Embryonic facial prominence (tissue), 1 donor: ENCODE measurements around the gene RNF157.
"Not testable (repeated sequence)": the region's sequence is repeated elsewhere in the genome, so short reads cannot be mapped to it uniquely, and the experiment has no call there.

Experiments used
- DNase-seq: peaks from one replicate; pipeline ENCODE4 v3.0.0-alpha.2; 2016; ENCODE audit errors: extremely low spot score

Gene RNF157

DNA sequence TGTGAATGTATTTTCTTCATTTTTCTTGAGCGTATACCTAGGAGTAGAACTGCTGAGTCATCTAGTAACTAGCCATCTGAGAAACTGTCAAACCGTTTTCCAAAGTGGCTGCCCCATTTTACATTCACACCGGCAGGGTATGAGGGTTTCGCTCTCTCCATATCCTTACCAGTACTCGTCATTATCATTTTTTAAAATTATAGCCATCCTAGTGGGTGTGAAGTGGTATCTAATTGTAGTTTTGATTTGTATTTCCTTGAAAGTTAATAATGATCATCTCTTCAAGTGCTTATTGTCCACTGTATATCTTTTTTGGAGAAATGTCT lies 6.0 kb downstream of the RNF157 start:
- no peak for DNase-seq

DNA sequence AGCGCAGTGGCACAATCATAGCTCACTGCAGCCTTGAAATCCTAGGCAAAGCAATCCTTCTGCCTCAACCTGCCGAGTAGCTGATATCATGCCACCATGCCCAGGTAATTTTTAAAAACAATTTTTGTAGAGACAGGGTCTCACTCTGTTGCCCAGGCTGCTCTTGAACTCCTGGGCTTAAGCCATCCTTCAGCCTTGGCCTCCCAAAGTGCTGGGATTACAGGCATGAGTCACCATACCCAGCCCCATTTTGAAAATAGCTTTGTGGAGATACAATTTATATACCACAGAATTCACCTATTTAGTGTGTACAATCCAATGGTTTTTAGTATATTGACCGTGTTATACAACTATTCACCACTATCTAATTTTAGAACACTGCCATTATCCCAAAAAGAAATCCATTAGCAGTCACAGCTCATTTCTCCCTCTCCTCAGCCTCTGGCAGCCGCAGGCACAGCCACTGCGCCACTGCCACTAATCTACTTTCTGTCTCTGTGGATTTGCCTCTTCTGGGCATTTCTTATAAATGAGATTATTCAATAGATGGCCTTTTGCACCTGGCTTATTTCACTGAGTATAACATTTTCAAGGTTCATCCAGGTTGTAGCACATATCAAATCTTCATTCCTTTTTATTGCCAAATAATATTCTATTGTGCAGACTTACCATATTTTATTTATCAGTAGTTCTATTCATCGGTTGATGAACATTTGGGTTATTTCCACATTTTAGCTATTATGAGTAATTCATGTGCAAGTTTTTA lies 6.5 kb downstream of the RNF157 start:
- no peak for DNase-seq

DNA sequence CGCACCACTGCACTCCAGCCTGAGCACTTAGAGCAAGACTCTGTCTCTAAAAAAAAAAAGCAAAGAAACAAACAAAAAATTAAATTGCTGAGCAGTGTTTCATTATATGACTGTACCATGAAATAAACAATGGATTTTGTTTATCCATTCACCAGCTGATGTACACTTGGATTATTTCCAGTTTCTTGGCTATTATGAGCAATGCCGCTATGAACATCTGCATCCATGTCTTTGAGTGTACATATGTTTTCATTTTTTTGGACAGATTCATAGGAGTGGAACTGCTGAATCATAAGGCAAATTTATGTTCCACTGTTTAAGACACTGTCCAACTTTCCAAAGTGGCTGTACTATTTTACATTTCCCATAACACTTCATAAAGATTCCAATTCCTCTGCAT lies 8.0 kb downstream of the RNF157 start:
- DNase-seq = no peak

DNA sequence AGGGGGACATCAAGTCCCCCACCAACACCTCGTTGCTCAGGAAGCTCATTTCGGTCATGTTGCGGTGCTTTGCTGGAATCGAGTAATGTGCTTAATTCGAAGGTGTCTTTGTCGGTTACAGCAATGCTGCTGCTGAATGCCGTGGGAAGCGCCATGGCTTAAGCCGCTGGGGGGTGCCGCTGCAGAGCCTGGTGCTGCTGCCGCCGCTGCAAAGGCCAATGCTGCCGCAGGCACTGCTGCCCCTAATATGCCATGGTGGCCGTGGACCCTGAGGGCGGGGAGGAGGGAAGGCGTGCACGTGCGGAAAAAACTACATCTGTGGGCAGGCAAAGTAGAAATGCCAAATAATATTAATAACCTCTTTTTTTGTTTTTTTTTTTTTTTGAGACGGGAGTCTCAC lies 13.5 kb downstream of the RNF157 start:
- not testable (repeated sequence) for DNase-seq

DNA sequence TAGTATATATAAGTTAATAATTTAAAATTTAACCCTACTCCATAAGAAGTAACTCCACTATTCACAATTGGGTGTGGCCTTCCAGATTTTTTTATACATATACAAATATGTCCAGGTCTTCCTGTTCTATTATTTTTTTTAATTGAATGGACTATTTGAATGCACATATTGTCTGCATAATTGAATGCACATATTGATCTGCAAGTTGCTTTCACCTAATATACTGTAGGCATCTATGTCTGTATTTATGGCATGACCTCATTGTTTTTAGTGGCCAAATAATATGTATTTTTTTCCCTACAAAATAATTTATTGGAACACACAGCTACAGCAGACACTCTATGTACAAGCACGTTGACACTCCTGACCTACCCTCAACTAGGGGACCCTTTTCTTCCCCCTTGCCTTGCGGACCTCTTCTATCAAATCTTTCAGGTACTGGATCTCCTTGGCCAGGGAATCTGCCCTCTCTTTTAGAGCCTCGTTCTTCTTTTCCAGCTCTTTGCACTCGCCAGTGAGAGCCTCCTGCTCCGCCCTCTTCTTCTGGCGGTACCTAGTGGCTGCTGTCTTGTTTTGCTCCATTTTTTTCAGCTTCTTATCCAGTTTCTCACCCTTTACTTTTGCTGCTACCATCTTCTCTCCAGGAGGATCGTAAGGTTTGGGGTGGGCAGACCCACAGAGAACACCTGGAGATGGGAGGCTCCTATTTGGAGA lies 14.8 kb downstream of the RNF157 start:
- DNase-seq = not testable (repeated sequence)

DNA sequence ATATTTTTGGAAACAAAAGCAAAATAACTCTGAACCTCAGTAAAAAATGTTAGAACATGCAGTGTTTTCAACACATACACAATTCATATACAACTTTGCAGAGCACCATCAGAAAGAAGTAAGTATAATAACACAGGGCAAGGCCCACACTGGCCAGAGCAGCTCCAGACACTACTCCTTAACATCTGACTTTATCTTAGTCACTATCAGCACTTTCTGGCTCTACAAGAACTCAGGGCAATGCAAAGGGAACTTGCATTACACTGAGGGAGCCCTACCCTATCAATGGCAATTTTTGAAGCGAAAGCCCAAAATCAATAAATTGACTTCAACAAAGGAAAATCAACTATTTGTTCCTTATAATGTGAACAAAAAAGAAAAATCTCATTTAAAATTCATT lies 16.5 kb downstream of the RNF157 start:
- DNase-seq = no peak

DNA sequence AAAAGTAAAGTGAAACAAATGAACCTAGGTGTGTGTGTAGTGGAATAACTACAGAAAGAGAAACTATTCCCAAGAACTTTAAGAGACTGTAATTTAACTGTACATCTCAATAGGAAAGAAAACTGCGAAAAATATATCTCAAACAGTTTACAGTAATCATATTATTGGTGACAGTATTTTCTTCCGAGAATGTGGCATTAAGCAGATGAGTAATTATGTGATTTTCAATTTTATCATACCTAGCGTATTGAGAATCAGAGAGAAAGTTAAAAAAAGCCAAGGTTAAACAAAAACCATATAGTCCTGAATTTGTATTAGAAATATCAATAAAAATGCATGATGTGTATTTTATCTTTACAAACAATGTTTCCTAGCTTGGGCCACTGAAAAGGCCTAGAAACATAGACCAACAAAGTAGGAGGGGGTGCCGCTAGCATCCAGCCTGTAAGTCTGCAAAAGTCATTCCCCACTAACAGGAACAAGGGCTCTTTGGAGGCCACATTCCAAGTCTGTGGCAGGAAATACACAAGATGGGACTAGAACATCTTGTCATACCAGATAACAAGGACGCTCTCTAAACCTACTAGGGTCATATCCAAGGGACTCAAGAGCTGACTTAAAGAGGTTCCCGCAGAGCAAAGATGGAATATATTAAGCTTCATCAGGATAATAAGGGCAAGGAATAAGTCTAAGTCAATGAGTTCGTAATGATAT lies 20.5 kb downstream of the RNF157 start:
- DNase-seq = no peak

DNA sequence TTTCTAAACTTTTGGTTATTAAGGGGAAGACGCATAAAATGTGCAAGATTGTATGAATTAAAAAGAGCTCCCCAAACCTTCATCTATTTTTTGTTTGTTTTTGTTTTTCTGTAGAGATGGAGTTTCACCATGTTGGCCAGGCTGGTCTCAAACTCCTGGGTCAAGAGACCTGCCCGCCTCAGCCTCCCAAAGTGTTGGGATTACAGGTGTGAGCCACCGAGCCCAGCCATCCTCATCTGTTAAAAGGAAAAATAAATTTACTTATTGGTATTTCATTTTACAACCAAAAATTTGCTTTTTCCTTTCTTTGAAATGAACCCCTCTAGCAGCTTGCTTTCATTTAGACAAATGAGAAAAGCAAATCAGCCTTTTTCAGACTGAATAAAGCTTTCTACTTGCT lies 23.2 kb downstream of the RNF157 start:
- DNase-seq = no peak

DNA sequence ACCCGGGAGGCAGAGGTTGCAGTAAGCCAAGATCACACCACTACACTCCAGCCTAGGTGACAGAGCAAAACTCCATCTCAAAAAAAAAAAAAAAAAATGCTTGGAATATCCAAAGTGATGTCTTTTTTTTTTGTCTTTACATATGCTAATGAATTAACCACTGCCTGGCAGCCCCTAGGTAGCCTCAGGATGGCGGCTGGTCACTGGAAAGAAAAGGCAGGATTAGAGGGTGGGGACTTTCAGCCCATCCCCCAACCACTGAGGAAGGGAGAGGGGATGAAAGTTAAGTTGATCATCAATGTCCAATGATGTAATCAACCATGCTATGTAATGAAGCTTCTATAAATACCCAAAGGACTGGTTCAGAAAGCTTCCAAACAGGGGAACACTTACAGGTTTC lies 26.8 kb downstream of the RNF157 start:
- DNase-seq = no peak

DNA sequence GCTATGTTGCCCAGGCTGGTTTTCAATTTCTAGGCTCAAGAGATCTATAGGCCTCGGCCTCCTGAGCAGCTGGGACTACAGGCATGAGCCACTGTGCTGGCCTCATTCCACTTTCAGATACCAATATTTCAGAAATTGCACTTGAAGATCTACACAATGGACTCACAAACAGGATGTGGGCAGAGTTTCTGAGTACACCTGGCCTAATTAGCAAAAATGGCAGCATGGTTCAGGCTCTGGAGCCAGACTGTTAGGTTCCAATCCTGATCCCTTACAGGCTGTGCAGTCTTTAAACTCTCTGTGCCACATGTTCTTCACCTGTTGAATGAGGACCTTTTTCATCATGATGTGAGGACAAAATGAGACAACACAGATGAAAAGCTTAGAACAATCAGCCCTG lies 32.2 kb downstream of the RNF157 start:
- DNase-seq = no peak

DNA sequence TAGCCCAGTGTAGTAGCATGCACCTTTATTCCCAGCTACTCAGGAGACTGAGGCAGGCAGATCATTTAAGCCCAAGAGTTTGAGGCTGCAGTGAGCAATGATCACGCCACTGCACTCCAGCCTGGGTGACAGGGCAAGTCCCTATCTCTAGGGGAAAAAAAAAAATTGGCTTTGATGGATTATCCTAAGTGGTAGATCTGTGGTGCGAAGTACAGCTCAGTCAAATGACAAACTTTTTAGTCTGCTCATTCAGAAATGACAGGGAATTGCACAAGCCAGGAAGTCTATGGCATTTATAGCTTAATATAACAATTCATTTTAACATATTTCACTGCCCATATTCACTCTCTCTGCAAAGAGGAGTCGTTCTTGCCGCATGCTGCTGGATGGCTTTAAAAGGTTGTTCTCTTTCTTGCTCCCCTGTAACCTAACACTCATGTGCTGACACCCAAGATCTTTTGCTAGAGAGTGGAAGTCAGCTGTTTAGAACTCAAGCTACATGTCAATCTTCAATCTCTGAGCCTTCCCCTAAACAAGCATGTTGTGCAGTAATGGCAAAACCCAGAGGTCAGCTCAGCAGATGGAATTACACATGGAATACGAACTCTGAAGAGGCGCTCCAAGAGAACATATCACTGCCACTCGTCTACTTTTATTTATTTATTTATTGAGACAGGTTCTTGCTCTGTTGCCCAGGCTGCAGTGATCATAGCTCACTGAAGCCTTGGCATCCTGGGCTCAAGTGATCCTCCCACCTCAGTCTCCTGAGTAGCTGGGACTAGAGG lies 32.8 kb downstream of the RNF157 start:
- no peak for DNase-seq

DNA sequence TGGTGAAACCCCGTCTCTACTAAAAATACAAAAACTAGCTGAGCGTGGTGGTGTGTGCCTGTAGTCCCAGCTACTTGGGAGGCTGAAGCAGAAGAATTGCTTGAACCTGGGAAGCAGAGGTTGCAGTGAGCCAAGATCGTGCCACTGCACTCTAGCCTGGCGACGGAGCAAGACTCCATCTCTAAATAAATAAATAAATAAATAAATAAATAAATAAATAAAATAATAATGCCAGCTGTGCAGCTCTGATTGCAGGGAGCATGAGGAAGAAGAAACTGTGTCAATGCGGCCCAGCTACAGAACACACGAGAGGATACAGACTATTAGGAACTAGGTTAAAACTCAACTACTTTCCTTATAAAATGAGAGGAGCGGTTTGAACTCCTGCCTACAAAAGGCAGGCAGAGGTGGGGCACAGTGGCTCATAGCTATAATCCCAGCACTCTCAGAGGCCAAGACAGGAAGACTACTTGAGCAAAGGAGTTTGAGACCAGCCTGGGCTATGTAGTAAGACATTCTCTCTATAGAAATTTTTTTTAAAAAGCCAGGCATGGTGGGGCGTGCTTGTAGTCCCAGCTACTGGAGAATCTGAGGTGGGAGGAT lies 34.6 kb downstream of the RNF157 start:
- not testable (repeated sequence) for DNase-seq

DNA sequence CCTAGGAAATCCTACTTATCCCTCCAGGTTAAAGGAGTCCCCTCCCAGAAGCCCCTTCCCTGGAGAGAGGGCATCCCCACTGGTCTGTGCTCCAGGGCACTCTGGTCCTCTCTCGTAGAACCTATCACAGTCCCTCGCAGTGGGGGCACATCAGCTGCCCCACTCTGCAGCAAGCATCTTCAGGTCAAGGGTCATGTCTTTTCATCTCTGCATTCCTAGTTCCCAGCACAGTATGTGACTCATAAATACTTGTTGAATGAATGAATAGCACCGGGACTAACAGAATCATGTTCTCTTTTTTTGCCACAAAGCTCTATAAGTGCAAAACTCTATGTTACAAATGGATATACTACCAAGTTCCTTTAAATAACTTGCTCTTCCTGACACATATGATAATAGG lies 36.0 kb downstream of the RNF157 start:
- DNase-seq = no peak

DNA sequence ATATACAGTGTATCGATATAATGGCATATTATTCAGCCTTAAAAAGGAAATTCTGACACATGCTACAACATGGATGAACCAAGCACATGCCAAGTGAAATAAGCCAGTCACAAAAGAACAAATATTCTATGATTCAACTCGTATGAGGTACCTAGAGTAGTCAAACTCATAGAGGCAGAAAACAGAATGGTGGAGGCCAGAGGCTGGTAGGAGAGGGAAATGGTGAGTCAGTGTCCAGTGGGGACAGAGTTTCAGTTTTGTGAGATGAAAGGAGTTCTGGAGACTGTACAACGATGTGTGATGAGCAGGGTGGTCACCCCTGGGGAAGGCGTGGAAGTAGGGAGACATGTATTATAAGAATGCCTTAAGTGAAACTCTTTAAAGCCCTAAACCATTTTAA lies 39.9 kb downstream of the RNF157 start:
- DNase-seq = no peak

DNA sequence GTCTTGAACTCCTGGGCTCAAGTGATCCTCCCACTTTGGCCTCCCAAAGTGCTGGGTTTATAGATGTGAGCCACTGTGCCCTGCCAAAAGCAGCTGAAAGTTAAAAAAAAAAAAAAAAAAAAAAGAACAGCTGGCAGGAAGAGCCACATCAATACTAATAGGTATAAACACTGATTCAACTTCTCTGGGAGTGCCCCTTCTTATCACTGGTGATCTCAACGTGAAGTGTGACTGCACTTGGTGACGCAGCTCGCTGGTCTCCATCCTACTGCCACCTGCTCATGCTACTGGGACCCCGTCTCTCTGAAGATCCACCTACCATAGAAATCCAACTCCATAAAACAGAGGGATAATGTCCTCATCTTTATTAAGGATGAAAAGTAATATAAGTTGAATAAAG lies 40.8 kb downstream of the RNF157 start:
- no peak for DNase-seq

DNA sequence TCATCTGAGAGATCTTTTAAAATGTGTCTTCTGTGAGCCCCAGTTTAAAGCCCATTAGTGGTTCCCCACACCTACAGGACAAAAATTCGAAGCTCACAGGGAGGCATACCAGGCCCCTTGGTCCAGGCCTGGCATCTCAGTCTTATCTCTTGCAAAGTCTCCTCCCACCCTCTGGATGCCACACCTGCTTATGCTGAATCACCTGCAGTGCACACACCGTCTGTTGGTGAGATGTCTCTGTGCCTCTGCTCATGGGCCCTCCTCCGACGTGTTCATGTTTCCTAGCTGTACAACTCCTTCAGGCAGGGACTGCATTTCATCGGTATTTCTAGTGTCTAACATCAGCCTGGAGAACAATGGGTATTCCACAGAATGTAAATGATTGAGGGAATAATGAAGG lies 41.6 kb downstream of the RNF157 start:
- no peak for DNase-seq

DNA sequence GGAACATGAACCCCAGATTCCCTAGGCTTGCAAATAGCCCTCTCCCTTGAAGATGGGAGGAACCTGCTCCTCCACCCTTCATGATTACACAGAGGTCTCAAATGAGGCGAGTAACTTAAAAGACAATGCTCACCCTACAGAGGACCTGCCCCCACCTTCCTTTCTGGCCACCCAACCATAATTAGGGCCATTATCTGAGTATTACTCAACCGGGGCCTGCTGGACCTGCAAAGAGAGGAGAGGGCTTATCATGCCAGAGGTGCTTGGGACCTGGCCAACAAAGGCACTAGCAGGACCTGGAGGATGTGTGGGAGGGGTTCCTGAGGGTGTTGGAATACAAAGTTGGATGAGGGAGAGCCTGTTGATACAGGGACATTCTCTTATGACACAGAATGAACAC lies 42.4 kb downstream of the RNF157 start:
- no peak for DNase-seq

DNA sequence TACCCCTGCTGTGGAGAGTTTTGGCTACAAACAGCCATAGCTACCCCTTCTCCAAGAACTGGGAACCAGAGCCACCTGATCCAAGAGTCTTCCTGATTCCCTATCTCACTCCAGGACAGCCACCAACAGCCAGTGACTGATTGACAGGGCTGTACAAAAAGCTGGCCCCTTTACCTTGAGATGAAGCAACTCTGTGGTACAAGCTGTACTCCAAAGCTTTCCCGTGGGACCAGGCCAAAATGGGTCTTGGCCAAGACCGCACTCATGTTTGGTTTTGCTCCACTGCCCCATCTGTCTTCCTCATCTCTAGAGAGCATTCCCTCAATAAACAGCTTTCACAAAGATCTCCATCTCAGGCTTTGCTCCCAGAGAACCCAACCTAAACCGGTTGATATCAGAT lies 43.6 kb downstream of the RNF157 start:
- no peak for DNase-seq

DNA sequence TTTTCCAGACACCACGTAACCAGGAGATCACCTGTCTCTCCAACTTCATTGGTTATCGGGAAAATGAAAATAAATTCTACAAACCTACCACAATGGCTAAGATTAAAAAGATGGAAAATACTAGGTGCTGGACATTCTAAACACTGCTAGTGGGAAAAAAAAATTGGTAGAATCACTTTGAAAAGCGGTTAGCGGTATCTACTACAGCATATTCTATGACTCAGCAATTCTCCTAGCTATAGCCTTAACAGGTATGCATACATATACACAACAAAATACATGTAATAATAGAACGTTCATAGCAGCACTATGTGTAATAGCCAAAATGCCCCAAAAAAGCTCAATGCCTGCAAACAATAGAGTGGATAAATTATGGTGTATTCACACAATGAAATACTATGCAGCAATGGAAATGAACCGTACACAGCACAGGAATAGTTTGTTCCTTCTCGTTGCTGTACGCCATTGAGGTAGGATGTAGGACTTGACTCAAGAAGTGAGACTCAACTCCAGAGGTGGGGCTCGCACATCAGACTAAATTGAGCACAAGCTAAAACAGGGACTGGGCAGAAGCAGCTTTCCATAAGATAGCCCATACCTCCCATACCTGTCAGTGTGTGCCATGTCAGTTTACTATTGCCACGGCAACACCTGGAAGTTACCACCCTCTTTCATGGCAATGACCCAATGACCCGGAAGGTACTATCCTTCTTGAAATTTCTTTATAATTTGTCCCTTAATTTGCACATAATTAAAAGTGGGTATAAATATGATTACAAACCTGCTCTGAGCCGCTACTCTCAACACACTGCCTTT lies 44.8 kb downstream of the RNF157 start:
- no peak for DNase-seq

DNA sequence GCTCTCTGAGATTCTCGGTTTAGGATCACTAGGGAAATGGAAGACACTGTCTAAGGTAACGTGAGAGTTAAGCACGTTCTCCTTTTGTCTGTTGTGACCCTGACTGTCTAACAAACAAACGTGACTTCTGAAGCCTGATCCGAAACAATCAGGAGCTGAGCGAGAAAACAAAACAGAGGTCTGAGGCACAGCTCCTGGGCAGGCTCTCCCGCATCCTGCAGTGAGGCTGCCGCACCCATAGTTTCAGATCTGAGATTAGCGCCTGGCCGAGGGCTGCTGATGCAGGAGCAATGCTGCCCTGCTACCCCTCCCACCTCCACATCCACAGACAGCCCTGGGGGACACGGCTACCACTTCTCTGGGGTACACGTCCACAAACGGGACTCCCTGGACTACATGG lies 46.7 kb downstream of the RNF157 start:
- no peak for DNase-seq

DNA sequence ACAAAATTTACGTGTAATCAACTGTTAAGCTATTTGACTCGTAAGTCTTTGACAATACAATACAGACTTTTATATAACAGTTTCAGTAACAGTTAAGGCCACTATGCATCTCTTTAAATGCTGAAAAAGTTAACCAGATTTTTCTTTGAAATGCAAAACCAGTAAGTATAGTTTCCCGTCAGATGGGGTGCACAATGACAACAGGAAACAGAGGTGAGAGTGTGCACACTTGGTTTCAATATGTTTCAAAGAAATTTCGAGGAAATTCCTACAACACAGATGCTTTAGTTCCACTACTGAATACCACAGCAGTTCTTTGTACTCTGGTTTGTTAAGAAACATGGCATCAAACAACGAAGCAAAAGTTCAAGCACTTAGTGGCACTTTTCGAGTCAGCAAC lies 48.4 kb downstream of the RNF157 start:
- DNase-seq = no peak
